ENCODE data around the gene ZIM2. TPM values are rescaled to one million over a fixed set of nuclear protein-coding genes. Genes with fewer than 3 reads are reported as not detected.

The ZIM2 gene
- total and polyA plus RNA-seq, 10 of the 15 experiments (the other 5 are each of a cell fraction or from before 2014, with no cell fraction given): not detected

- no peak for TF ChIP-seq BCL11A (IDR thresholded peaks at IDR 0.05; ENCODE audit: low read depth, low read length)
- no peak for TF ChIP-seq KDM1A (IDR thresholded peaks at IDR 0.05; ENCODE audit: borderline replicate concordance)
These were observed 9.3 kb downstream of the ZIM2 start (continued) for GRCh38 chr19:56831255-56831654.

DNA sequence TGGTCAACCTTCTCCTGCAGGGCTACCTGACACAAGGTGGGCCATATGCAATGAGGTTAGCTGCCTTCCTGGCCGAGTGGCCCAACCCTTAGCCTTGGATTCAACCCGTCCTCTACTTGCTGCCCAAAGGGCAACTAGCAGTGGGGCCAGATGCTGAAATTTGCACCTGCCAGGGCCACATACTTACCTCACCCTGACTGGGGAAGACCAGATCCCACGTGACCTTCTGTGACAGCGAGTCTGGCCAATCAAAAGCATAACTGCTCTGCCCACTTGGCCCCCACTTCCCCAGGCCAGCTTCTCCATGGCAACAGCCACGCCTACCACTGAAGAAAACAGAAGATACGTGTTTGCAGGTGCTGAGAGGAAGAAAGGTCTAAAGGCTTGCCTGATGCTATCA lies 10.9 kb downstream of the ZIM2 start:
- H3K4me3 ChIP-seq: no peak overlapping the region
- ATAC-seq (no peak), DNase-seq (ENCODE audit: low read depth, low spot score) (no peak), FAIRE-seq (no peak)
- no peaks in the 10 kb centered on the region for H3K4me1 ChIP-seq (ENCODE audit: control insufficient read depth, insufficient read depth, low read length)
- H3K79me2 ChIP-seq (ENCODE audit: control insufficient read depth, insufficient read depth, low read length): no peaks in the 10 kb centered on the region
- no peaks in the 10 kb centered on the region for H3K36me3 ChIP-seq (ENCODE audit: control insufficient read depth in 2 of 2, insufficient read depth in 2 of 2, low read length in 1 of 2)
- TF ChIP-seq ZSCAN29 (IDR thresholded peaks at IDR 0.05) (no peak), POLR2AphosphoS2 (IDR thresholded peaks at IDR 0.05; ENCODE audit: low read depth, low read length) (no peak), SPI1 (IDR thresholded peaks at IDR 0.05; ENCODE audit: borderline replicate concordance, insufficient read depth, low read depth, low read length) (no peak), MEF2A (IDR thresholded peaks at IDR 0.05; ENCODE audit: insufficient read depth, low read depth, low read length) (no peak), SP1 (IDR thresholded peaks at IDR 0.05; ENCODE audit: low read depth, low read length) (no peak)
- TF ChIP-seq, protein P1, sequence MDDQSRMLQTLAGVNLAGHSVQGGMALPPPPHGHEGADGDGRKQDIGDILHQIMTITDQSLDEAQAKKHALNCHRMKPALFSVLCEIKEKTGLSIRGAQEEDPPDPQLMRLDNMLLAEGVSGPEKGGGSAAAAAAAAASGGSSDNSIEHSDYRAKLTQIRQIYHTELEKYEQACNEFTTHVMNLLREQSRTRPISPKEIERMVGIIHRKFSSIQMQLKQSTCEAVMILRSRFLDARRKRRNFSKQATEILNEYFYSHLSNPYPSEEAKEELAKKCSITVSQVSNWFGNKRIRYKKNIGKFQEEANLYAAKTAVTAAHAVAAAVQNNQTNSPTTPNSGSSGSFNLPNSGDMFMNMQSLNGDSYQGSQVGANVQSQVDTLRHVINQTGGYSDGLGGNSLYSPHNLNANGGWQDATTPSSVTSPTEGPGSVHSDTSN (IDR thresholded peaks at IDR 0.05; ENCODE audit: insufficient replicate concordance, low read depth, low read length): no peak
- no peaks in the 10 kb centered on the region for H3K27me3 ChIP-seq (replicated peaks in 1 of 2; ENCODE audit: control insufficient read depth in 2 of 2, insufficient read depth in 2 of 2, low read length in 1 of 2)
- no peak overlapping the region for H3K27ac ChIP-seq (ENCODE audit: control insufficient read depth, insufficient read depth)
- 0% methylated on average over 6 of the region's 6 CpGs for WGBS (ENCODE audit: insufficient coverage, insufficient replicate concordance, low lambda C conversion rate, missing lambda C conversion rate)
- H3K4me2 ChIP-seq (ENCODE audit: control insufficient read depth, insufficient read depth): no peak overlapping the region
- BruUV-seq (replicated peaks): no TSS peak
- intact Hi-C loops (cut with micrococcal nuclease; ENCODE audit: unreplicated experiment) (no loop called here), in situ Hi-C loops (cut with MboI) (no loop called here)
- SMC1A ChIA-PET (ENCODE audit: uncharacterized antibody, unreplicated experiment): no interaction called here
- RAD21 ChIA-PET (ENCODE audit: unreplicated experiment): no interaction called here
- no peak overlapping the region for H2AFZ ChIP-seq (ENCODE audit: control insufficient read depth, low read depth, low read length)
- POLR2A ChIA-PET: interaction anchor here (0.7 kb wide), 1 partner anchor 886 kb away, joined by 3 read pairs; no protein-coding TSS in a partner anchor
- no peaks in the 10 kb centered on the region; the same call in 2 of the 3 replicates for H3K9me3 ChIP-seq (replicated peaks; ENCODE audit: control insufficient read depth, insufficient read depth, low read length)
- CTCF ChIA-PET: no interaction called here
- H3K9ac ChIP-seq (ENCODE audit: control insufficient read depth, insufficient read depth, low read length): no peak overlapping the region
- no peaks in the 10 kb centered on the region for H4K20me1 ChIP-seq (ENCODE audit: control insufficient read depth, insufficient read depth)
